H9 (cell line): ENCODE measurements around the gene RGS13. TPM values are rescaled to one million over a fixed set of nuclear protein-coding genes. Genes with fewer than 3 reads are reported as not detected.

ENCODE experiments used
- DNase-seq: peaks from one replicate; pipeline ENCODE4 v3.0.0-alpha.2; 2017
- H2AFZ ChIP-seq: one replicate; pipeline ENCODE4 v1.6.1; 2013; ENCODE audit warnings: mild to moderate bottlenecking, low read length, control low read depth, moderate library complexity
- H2AK5ac ChIP-seq: 2 replicates; pipeline ENCODE4 v1.6.1; 2013; ENCODE audit warnings: low read length, control low read depth, mixed read lengths; ENCODE audit not compliant: insufficient read length
- H2BK120ac ChIP-seq: one replicate; pipeline ENCODE4 v1.6.1; 2013; ENCODE audit warnings: low read depth, mild to moderate bottlenecking, low read length, control low read depth, inconsistent platforms; ENCODE audit not compliant: poor library complexity, severe bottlenecking
- H2BK12ac ChIP-seq: 2 replicates; pipeline ENCODE4 v1.6.1; 2013; ENCODE audit warnings: low read length, control low read depth, mixed read lengths, low read depth; ENCODE audit not compliant: insufficient read length
- H2BK15ac ChIP-seq: 2 replicates; pipeline ENCODE4 v1.6.1; 2013; ENCODE audit warnings: low read depth, low read length, control low read depth
- H2BK20ac ChIP-seq: one replicate; pipeline ENCODE4 v1.6.1; 2013; ENCODE audit warnings: low read depth, mild to moderate bottlenecking, low read length, control low read depth, inconsistent platforms; ENCODE audit not compliant: poor library complexity, severe bottlenecking
- H2BK5ac ChIP-seq: 2 replicates; pipeline ENCODE4 v1.6.1; 2013; ENCODE audit warnings: low read length, control low read depth, mixed read lengths; ENCODE audit not compliant: insufficient read length
- H3K14ac ChIP-seq: 2 replicates; pipeline ENCODE4 v1.6.1; 2013; ENCODE audit warnings: low read length, control low read depth; ENCODE audit not compliant: insufficient read depth
- H3K18ac ChIP-seq: 2 replicates; pipeline ENCODE4 v1.6.1; 2013; ENCODE audit warnings: low read depth, mild to moderate bottlenecking, mixed read lengths, low read length, control low read depth; ENCODE audit not compliant: insufficient read length
- H3K23ac ChIP-seq: 2 replicates; pipeline ENCODE4 v1.6.1; 2013; ENCODE audit warnings: low read length, control low read depth, mixed read lengths, low read depth; ENCODE audit not compliant: insufficient read length
- H3K23me2 ChIP-seq: 2 replicates; pipeline ENCODE4 v1.6.1; 2013; ENCODE audit warnings: low read depth, mild to moderate bottlenecking, mixed read lengths, low read length, control low read depth; ENCODE audit not compliant: insufficient read length, poor library complexity, severe bottlenecking
- H3K27ac ChIP-seq: 2 replicates; pipeline ENCODE4 v1.5.1; 2013; ENCODE audit warnings: low read length, control low read depth, mixed read lengths, low read depth; ENCODE audit not compliant: insufficient read length
- H3K27me3 ChIP-seq: 2 replicates; pipeline ENCODE4 v1.6.1; 2013; ENCODE audit warnings: low read length, control low read depth, inconsistent platforms; ENCODE audit not compliant: insufficient read depth
- H3K4ac ChIP-seq: 2 replicates; pipeline ENCODE4 v1.6.1; 2013; ENCODE audit warnings: low read depth, mild to moderate bottlenecking, control low read depth, inconsistent platforms, low read length, moderate library complexity
- H3K4me1 ChIP-seq: 2 replicates; pipeline ENCODE4 v1.6.1; 2013; ENCODE audit warnings: low read length, control low read depth, inconsistent platforms; ENCODE audit not compliant: insufficient read depth
- H3K4me2 ChIP-seq: 2 replicates; pipeline ENCODE4 v1.6.1; 2013; ENCODE audit warnings: low read length, control low read depth, mixed read lengths; ENCODE audit not compliant: insufficient read length, insufficient read depth
- H3K56ac ChIP-seq: 2 replicates; pipeline ENCODE4 v1.6.1; 2013; ENCODE audit warnings: low read depth, mild to moderate bottlenecking, mixed read lengths, low read length, control low read depth; ENCODE audit not compliant: insufficient read length
- H3K79me1 ChIP-seq: 2 replicates; pipeline ENCODE4 v1.6.1; 2013; ENCODE audit warnings: low read depth, mild to moderate bottlenecking, moderate library complexity, low read length, control low read depth, inconsistent platforms; ENCODE audit not compliant: insufficient read depth, poor library complexity, severe bottlenecking
- H3K79me2 ChIP-seq: 2 replicates; pipeline ENCODE4 v1.6.1; 2013; ENCODE audit warnings: low read length, control low read depth, inconsistent platforms; ENCODE audit not compliant: insufficient read depth
- H3K9ac ChIP-seq: 2 replicates; pipeline ENCODE4 v1.6.1; 2013; ENCODE audit warnings: low read length, control low read depth, mixed read lengths; ENCODE audit not compliant: insufficient read length; ENCODE audit errors: extremely low read depth
- H3K9me3 ChIP-seq: one replicate; pipeline ENCODE4 v1.6.1; 2013; ENCODE audit warnings: low read depth, low read length, inconsistent platforms; ENCODE audit not compliant: control insufficient read depth
- H3T11ph ChIP-seq: one replicate; pipeline ENCODE4 v1.6.1; 2013; ENCODE audit warnings: mild to moderate bottlenecking, low read length, control low read depth, inconsistent platforms
- H4K20me1 ChIP-seq: one replicate; pipeline ENCODE4 v1.6.1; 2013; ENCODE audit not compliant: control insufficient read depth, insufficient read length, insufficient read depth
- H4K5ac ChIP-seq: 2 replicates; pipeline ENCODE4 v1.6.1; 2013; ENCODE audit warnings: low read depth, mild to moderate bottlenecking, mixed read lengths, low read length, control low read depth; ENCODE audit not compliant: insufficient read length
- H4K8ac ChIP-seq: replicated peaks from 2 replicates; pipeline ENCODE4 v1.6.1; 2013; ENCODE audit warnings: low read length, control low read depth, mixed read lengths, low read depth; ENCODE audit not compliant: insufficient read length
- H4K91ac ChIP-seq: 2 replicates; pipeline ENCODE4 v1.6.1; 2013; ENCODE audit warnings: low read depth, mild to moderate bottlenecking, moderate library complexity, mixed read lengths, low read length, control low read depth; ENCODE audit not compliant: insufficient read length
- H3K27ac Mint-ChIP-seq, 3 experiments: 2 replicates in 2 of 3; 3 replicates in 1 of 3; pipeline ENCODE4 v1.8.0; 2020 to 2021; ENCODE audit warnings: mixed read lengths in 3 of 3, mild to moderate bottlenecking in 1 of 3, moderate library complexity in 1 of 3
- H3K27me3 Mint-ChIP-seq: 2 replicates; pipeline ENCODE4 v1.8.0; 2021; ENCODE audit warnings: low read depth, mild to moderate bottlenecking, moderate library complexity, mixed read lengths
- H3K36me3 Mint-ChIP-seq, 3 experiments: 2 replicates in 2 of 3; 3 replicates in 1 of 3; pipeline ENCODE4 v1.8.0; 2020 to 2021; ENCODE audit warnings: low read depth in 3 of 3, mixed read lengths in 3 of 3; ENCODE audit not compliant: insufficient read depth in 1 of 3
- H3K4me1 Mint-ChIP-seq, 2 experiments: 2 replicates each; pipeline ENCODE4 v1.8.0; 2020; ENCODE audit warnings: mixed read lengths in 2 of 2
- H3K4me3 Mint-ChIP-seq, 2 experiments: 2 replicates in 1 of 2; 3 replicates in 1 of 2; pipeline ENCODE4 v1.8.0; 2020 to 2021; ENCODE audit warnings: mild to moderate bottlenecking in 2 of 2, mixed read lengths in 2 of 2, moderate library complexity in 1 of 2
- H3K9me3 Mint-ChIP-seq, 2 experiments: 2 replicates in 1 of 2; 3 replicates in 1 of 2; pipeline ENCODE4 v1.8.0; 2020; ENCODE audit warnings: mild to moderate bottlenecking in 2 of 2, mixed read lengths in 2 of 2, moderate library complexity in 1 of 2
- CTCF ChIP-seq: fragments of 200-600 bp; sonication (generic); conservative IDR thresholded peaks from 3 replicates; pipeline ENCODE4 v1.8.0; 2021; ENCODE audit warnings: antibody characterized with exemption, mild to moderate bottlenecking
- total RNA-seq: library from RNA; stranded (reverse); gene quantifications from 2 replicates; pipeline ENCODE4 v1.2.1, GENCODE V29; 2021

The RGS13 gene
- total RNA-seq, 1 experiment from 2014 or later = not detected

GRCh38 chr1:192631749-192632148, 4.2 kb upstream of the RGS13 start:
- H2BK5ac ChIP-seq = no peak overlapping the region
- no peak overlapping the region for H3K18ac ChIP-seq
- H3K14ac ChIP-seq = no peak overlapping the region
- no peak overlapping the region for H2AK5ac ChIP-seq
- no peaks in the 10 kb centered on the region for H3K36me3 Mint-ChIP-seq
- no peak overlapping the region for H4K5ac ChIP-seq
- no peaks in the 10 kb centered on the region for H3K27me3 ChIP-seq
- no peak overlapping the region for H3K27ac Mint-ChIP-seq
- H2BK20ac ChIP-seq = no peak overlapping the region
- no peak overlapping the region for H3K27ac ChIP-seq
- no peak overlapping the region for H2AFZ ChIP-seq
- H3K79me2 ChIP-seq = no peaks in the 10 kb centered on the region
- H3K56ac ChIP-seq = no peak overlapping the region
- no peak overlapping the region for H2BK120ac ChIP-seq
- no peaks in the 10 kb centered on the region for H4K20me1 ChIP-seq
- H3K9ac ChIP-seq = no peak overlapping the region
- no peak overlapping the region for H3K4ac ChIP-seq
- H3K4me3 Mint-ChIP-seq = no peak overlapping the region
- no peaks in the 10 kb centered on the region for H3K9me3 Mint-ChIP-seq
- peaks cover 9 to 12% of the 10 kb centered on the region in 2 experiments for H3K4me1 Mint-ChIP-seq
- H2BK15ac ChIP-seq = no peak overlapping the region
- no peak overlapping the region for H3T11ph ChIP-seq
- no peak overlapping the region for H4K8ac ChIP-seq
- TF ChIP-seq CTCF = no peak
- H3K79me1 ChIP-seq = no peaks in the 10 kb centered on the region
- DNase-seq = no peak
- no peak overlapping the region for H4K91ac ChIP-seq
- no peaks in the 10 kb centered on the region for H3K27me3 Mint-ChIP-seq
- no peaks in the 10 kb centered on the region for H3K4me1 ChIP-seq
- H3K23ac ChIP-seq = no peak overlapping the region
- no peak overlapping the region for H3K4me2 ChIP-seq
- no peaks in the 10 kb centered on the region for H3K9me3 ChIP-seq
- H3K23me2 ChIP-seq = no peaks in the 10 kb centered on the region
- H2BK12ac ChIP-seq = no peak overlapping the region
